Measurements from ENCODE around the gene SYTL3.
"Not testable (repeated sequence)": the region's sequence is repeated elsewhere in the genome, so short reads cannot be mapped to it uniquely, and the experiment has no call there.

SYTL3 gene

DNA sequence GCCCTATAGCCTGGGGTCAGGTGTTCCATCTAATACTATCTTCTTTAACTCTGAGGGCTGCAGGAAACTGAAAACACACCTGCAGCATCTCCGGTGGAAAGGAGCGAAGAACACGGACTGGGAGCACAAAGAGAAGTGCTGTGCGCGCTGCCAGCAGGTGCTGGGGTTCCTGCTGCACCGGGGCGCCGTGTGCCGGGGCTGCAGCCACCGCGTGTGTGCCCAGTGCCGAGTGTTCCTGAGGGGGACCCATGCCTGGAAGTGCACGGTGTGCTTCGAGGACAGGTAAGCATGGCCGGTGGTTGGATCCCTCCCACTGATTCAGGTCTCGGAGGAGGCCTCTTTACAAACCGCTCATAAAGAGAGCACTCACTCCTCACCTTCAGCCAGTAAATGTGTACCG is 15.5 kb downstream of the SYTL3 start:
- no peak for DNase-seq

DNA sequence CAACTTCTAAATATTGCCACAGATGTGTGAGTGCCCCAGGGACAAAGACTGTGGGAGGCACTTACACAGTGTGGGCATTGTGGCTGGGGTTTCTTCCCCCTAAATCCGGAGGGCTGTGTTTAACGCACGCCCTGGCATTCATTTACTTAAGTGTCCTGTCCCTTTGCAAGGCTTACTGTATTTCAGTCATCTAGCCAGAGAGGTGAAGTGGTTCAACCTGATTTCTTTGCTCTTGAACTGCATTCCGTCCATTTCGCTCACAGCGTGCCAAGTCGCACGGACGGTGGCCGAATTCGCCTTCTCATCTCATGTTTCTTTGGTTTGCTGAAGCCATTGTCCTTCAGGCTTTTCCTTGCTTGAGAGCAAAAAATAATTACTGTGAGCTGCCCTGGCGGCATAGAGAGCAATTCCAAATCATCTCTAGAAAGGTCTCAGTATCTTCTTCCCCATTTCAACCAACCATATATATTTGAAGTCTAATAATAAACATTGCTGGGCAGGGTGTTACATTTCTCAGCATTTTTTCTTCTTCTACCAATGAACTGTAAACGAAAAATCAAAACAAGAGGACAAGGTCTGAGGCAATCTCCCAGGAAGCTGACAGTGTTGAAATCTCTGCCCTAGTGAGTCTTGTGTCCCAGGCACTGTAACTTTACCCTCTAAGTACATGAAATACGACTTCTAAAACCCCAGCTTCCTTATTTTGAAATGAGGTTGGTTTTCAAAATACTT is 16.9 kb downstream of the SYTL3 start:
- no peak for DNase-seq

DNA sequence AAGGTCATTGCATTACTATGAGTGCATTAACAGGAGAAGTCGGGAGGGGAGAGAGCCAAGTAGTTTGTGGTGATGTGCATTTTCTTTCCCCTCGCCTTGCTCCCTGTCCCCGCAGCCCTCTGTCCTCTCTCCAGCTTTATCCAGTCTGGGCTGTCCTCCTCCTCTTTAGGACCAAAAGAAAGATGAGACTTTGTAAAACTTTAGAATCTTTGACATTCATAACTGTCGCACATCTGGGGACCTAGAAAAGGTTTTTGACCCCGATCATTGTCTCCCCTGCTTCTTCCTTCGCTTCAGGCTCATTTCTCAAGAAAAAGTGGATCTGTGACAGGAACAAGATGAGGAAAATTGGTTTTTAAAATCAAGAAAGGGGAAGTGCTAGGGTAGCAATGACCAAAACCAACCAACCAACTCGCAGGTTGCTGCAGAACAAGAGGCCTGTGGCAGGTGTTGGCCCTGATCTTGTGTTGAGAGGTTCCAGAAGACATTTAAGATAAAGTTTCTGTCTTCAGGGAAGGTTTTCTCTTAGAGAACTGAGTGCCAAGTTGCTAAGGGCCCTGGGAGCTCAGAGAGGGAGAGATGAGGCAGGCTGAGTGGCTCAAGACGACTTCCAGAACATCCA is 17.6 kb downstream of the SYTL3 start:
- no peak for DNase-seq

GRCh38 chr6:158668707-158669103 is 18.9 kb downstream of the SYTL3 start:
- DNase-seq, result no peak

DNA sequence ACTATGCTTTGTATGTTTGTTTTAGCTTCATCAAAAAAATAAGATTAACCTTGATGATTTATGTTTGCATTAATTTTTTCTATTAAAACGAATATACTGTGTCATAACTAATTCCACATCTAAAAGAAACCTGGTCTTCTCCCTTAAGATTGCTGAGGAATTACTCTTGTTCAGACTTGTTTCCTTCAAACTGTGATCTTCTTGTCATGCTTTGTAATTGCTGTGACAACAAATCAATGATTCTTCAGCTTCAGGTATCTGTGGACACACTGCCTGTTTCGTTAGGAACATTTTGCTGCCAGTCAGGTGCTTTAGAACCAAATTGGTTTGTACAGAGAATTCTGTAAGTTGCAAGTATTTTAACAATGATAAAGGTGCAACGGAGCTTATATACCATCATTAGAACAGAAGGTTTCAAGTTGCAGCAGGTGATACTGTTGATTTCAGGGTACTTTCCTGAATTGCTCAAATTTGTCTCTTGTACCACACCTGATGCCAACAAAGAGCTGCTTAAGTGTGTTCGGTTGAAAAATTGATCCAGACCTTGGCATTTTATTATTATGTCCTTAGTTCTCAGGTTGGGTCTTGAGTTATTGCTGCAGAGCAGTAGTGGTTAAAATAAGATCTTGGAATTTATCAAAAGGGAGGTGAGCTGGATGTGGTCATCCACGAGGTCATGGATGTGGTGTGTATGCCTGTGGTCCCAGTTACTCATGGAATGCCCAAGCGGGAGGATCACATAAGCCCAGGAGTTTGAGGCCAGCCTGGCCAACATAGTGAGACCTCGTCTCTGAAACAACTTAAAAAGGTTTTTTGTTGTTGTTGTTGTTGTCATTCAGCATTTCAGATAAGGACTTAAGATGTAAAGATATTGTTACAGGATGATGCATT is 19.5 kb downstream of the SYTL3 start:
- DNase-seq, result no peak

DNA sequence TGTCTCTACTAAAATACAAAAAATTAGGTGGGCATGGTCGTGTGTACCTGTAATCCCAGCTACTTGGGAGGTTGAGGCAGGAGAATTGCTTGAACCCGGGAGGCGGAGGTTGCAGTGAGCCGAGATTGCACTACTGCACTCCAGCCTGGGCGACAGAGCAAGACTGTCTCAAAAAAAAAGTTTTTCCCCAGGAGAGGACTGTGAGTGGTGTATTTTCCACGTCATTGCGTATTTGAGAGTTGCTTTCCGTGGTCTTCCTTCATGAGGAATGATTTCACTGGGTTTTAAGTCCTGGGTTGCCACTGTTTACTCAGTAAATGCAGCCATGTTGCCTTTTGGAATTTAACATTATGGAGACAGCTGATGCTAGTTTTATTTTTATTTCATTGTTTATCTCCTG is 22.3 kb downstream of the SYTL3 start:
- not testable (repeated sequence) for DNase-seq

- no peak for DNase-seq
These were observed 22.9 kb downstream of the SYTL3 start for GRCh38 chr6:158672726-158673125.

DNA sequence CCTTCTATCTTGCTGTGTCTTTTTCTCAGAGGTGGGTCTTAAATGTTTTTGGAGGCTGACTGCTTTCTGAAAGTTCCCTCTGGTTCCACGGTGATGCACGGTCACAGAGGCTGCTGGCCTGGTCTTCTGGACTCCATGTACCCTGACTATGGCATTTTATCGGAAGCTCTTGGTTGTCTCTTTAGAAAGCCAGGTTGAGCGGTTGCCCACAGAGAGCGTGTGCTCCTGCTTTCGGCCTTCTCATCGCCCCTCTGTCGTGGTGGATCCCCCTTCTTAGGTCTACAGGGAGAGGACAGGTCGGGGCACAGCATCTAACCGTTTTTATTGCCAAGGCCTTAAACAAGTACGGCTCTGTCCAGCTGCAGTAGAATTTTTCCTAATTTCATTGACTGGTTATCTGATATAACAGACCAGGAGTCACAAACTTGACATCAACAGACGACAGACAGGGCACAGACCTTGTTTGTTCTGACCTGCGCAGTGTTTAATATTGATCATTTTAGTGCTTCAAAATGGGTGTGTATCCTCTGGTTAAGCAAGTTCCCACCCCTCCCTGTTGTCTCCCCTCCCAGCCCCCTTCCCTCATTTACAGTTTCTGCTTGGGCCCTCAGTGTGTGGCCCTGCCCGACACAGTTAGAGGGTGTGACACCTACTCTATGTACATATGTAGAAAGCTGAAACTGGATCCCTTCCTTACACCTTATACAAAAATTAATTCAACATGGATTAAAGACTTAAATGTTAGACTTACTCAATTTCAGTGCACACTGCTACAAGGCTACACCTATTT is 24.7 kb downstream of the SYTL3 start:
- no peak for DNase-seq

DNA sequence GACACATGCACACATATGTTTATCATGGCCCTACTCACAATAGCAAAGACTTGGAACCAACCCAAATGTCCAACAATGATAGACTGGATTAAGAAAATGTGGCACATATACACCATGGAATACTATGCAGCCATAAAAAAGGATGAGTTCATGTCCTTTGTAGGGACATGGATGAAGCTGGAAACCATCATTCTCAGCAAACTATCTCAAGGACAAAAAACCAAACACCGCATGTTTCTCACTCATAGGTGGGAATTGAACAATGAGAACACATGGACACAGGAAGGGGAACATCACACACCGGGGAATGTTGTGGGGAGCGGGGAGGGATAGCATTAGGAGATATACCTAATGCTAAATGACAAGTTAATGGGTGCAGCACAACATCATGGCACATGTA is 27.2 kb downstream of the SYTL3 start:
- not testable (repeated sequence) for DNase-seq

DNA sequence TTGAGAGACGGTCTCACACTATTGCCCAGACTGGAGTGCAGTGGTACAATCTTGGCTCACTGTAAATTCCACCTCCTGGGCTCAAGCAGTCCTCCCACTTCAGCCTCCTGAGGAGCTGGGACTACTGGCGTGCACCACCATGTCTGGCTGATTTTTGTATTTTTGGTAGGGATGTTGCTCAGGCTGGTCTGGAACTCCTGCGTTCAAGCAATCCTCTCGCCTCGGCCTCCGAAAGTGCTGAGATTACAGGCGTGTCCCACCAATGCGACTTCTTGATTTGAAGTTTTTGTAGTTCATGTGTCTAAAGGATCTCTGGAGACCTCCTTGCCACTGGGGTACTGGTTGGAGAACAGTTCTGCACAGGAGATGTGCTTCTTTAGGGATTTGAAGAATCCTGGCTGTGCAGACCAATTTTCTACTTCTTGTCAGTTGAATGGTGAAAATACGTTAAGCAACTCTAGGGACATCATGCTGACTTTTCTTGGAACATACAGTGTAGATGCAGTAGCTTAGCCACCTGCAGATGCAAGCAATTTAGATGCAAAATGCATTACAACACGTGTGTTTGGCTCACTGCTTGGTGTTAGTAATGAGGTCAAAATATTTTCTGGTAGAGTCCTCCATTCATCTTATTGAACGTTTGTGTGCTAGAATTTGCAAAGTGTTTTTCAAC is 28.2 kb downstream of the SYTL3 start:
- DNase-seq, result no peak

DNA sequence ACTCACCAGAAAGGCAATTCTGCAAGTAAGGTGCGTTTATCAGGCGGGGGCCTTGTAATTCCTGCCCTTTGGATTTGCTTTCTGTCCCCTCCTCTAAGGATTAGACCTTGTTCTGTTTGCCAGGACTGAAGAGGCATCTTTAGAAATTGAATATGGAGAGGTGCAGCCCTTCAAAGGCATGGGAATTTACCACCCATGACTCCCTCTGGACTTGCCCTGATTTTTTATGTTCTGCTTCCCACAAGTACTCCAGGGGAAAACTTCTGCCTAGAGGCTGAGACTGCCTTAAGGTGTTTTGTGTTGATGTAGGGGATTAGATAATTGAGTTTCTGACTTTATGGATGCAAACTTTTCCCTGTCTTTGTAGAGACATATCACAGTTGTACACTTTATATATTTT is 30.2 kb downstream of the SYTL3 start:
- DNase-seq, result no peak

GRCh38 chr6:158680481-158680880 is 30.6 kb downstream of the SYTL3 start:
- no peak for DNase-seq

GRCh38 chr6:158684311-158684710 is 34.5 kb downstream of the SYTL3 start:
- DNase-seq, result no peak

DNA sequence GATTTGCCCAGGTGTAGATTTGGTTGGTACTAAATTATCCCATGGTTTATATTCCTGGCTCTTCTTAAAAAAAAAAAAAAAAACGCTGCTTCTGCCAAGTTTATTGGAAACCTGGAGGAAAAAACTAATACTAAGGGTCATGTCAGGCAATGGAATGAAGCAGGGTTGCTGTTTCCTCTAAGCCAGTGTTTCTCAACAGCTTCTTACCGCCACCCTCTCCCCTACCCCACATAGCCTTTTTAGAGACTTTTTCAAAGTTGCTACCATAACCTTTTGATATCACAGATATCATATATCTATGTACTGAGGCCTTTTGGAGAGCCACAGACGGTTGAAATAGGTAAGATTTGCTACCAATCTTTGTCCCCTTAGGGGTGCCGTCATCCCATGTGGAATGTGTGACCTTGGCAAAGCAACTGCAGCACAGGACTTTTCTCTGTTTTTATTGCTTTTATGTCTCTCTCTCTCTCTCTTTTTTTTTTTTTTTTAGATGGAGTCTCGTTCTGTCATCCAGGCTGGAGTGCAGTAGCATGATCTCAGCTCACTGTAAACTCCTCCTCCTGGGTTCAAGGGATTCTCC is 35.0 kb downstream of the SYTL3 start:
- no peak for DNase-seq

DNA sequence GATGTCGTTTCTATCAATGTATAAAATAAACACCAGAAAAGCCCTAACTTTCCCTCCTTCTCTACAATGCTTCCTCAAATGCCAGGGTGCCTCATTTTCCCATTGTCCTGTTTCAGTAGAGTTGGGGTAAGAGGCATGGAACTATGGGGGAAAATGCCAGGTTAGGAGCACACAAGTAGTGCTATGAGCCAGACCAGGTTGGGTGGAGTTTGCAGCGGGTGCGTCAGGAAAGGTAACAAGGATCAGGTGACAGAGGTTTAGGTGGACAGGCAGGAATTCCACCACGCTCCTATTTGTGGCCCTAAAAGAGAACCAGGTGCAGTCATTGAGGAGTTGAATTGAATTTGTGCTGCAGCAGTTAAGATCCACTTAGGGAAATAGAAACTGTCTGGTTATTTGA is 36.5 kb downstream of the SYTL3 start:
- no peak for DNase-seq

- DNase-seq, result no peak
These were observed 37.0 kb downstream of the SYTL3 start for GRCh38 chr6:158686791-158687381.

DNA sequence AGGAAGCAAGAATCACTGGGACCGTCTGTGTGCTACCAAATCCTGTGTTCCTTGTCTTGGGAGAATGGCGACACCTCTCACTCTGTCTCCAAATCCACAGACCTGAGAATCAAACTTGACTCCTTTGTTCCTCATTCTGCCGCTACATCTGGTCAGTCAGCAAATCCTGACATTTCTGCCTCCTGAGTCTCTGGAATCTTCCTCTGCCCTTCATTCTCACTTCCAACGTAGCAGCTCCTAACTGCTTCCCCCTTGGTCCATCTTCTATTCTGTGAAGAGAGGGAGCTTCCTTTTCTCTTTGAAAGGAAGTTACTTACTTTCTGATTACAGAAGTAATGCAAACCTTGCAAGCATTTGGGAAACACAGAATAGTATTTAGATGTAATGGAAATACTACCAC is 37.7 kb downstream of the SYTL3 start:
- no peak for DNase-seq

- DNase-seq, result no peak
These were observed 39.0 kb downstream of the SYTL3 start for GRCh38 chr6:158688860-158689259.

GRCh38 chr6:158694913-158695312 is 45.1 kb downstream of the SYTL3 start:
- no peak for DNase-seq

DNA sequence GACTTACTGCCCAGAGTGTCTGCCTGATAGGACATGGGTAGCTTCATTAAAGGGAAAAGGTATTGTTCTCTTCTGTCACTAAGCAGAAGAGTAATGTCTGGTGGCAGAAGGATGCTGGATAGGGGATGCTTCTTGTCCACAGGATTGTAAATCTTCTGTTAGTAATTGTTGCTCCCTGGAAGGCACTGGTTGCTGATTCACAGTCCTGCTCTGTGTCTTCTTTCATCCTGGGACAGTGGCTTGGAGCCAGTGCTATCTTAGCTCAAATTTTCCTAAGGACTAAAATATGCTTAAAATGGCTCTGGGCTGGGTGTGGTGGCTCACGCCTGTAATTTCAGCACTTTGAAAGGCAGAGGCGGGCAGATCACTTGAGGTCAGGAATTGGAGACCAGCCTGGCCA is 48.0 kb downstream of the SYTL3 start:
- DNase-seq, result no peak

DNA sequence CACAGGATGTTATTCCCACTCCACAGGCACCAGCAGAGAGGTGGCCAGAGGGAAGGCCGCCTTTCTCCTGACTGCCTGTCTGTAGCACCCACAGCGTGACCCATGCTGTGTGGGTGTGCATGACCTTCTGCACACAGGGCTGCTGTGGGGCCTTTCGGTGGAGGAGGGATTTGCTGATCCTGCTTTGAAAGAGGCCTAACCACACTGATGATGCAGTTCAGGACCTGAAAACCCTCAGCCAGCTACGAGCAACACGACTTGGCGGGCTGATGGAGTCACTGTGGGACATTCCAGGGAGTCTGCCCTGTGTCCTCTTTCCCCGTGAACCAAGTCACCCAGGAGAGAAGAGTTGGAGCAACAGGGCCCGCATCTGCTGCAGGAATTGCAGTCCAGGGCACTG is 49.1 kb downstream of the SYTL3 start:
- no peak for DNase-seq

- not testable (repeated sequence) for DNase-seq
These were observed 51.4 kb downstream of the SYTL3 start for GRCh38 chr6:158701268-158701667.

Measured in NCI-H1436 treated with DMSO at 0.1 percent for 48 hours (cell line).